Lower lobe of right lung (tissue), 2 donors: ENCODE measurements around the gene MRPS22. TPM values are rescaled to one million over a fixed set of nuclear protein-coding genes. Genes with fewer than 3 reads are reported as not detected.

Experiments used
- ATAC-seq, 2 donors: fragments of 200-7000 bp; cut with Tn5 transposase; one replicate each; pipeline ENCODE4 v1.9.1; 2020 to 2022; ENCODE audit warnings: mild to moderate bottlenecking in 2 of 2, moderate library complexity in 2 of 2
- DNase-seq: peaks from one replicate; pipeline ENCODE4 v3.0.0-alpha.2; 2020
- H3K27ac ChIP-seq: fragments of 200-600 bp; one replicate; pipeline ENCODE4 v1.8.0; 2022
- H3K27me3 ChIP-seq: fragments of 200-600 bp; one replicate; pipeline ENCODE4 v1.8.0; 2022; ENCODE audit warnings: low read depth
- H3K36me3 ChIP-seq: fragments of 200-600 bp; one replicate; pipeline ENCODE4 v1.8.0; 2022; ENCODE audit warnings: mild to moderate bottlenecking
- H3K4me1 ChIP-seq: fragments of 200-600 bp; one replicate; pipeline ENCODE4 v1.8.0; 2022
- H3K4me3 ChIP-seq: fragments of 200-600 bp; one replicate; pipeline ENCODE4 v1.8.0; 2022; ENCODE audit warnings: mild to moderate bottlenecking
- H3K9me3 ChIP-seq: fragments of 200-600 bp; one replicate; pipeline ENCODE4 v1.8.0; 2022
- CTCF ChIP-seq: fragments of 200-600 bp; IDR thresholded peaks from one replicate; pipeline ENCODE4 v1.8.0; 2022; ENCODE audit warnings: antibody characterized with exemption, mild to moderate bottlenecking
- intact Hi-C: fragments of 100-400 bp; cut with DNase I; formaldehyde crosslinking; loops from one replicate; pipeline ENCODE4 v1.11.0; 2022
- total RNA-seq: library from RNA; stranded (reverse); fragmentation: NEBNext Ultra II Directional; extraction: Animal tissue kit (Norgen Biotek cat#: 25700); gene quantifications from one replicate; pipeline ENCODE4 v1.2.1, GENCODE V29; 2021
- donor health status: DM: no; HTN: yes; CAD: no; lungs with severe emphysema.

The MRPS22 gene
- total RNA-seq, 1 donor from 2014 or later = 35.6 TPM

GRCh38 chr3:139311557-139311956 is 32.3 kb upstream of the MRPS22 start:
- no peaks in the 10 kb centered on the region for H3K4me1 ChIP-seq
- DNase-seq (no peak), ATAC-seq (no peak)
- H3K27me3 ChIP-seq = no peaks in the 10 kb centered on the region
- no peaks in the 10 kb centered on the region for H3K36me3 ChIP-seq
- intact Hi-C loops = no loop called here
- TF ChIP-seq CTCF = no peak
- H3K27ac ChIP-seq = no peak overlapping the region
- no peaks in the 10 kb centered on the region for H3K9me3 ChIP-seq
- no peak overlapping the region for H3K4me3 ChIP-seq

- H3K36me3 ChIP-seq = no peaks in the 10 kb centered on the region
- TF ChIP-seq CTCF = no peak
- no peak for DNase-seq
- H3K4me1 ChIP-seq = no peaks in the 10 kb centered on the region
- intact Hi-C loops = no loop called here
- H3K9me3 ChIP-seq = no peaks in the 10 kb centered on the region
- no peaks in the 10 kb centered on the region for H3K27me3 ChIP-seq
- no peak overlapping the region for H3K27ac ChIP-seq
- no peak overlapping the region for H3K4me3 ChIP-seq
- ATAC-seq = no peak
These were observed 31.4 kb upstream of the MRPS22 start for GRCh38 chr3:139312416-139312815.

- Histone ChIP-seq H3K27me3 (no peaks in the 10 kb centered on the region), H3K4me1 (no peaks in the 10 kb centered on the region), H3K27ac (no peak overlapping the region), H3K4me3 (no peak overlapping the region), H3K36me3 (no peaks in the 10 kb centered on the region), H3K9me3 (no peaks in the 10 kb centered on the region)
- DNase-seq = no peak
- intact Hi-C loops = no loop called here
- TF ChIP-seq CTCF = no peak
- ATAC-seq = peak in 1 of 2 donors; percentile 31
These were observed 30.9 kb upstream of the MRPS22 start for GRCh38 chr3:139312959-139313358.

GRCh38 chr3:139313921-139314320 is 29.9 kb upstream of the MRPS22 start:
- intact Hi-C loops = no loop called here
- Histone ChIP-seq H3K36me3 (no peaks in the 10 kb centered on the region), H3K27ac (no peak overlapping the region), H3K4me1 (no peaks in the 10 kb centered on the region), H3K4me3 (no peak overlapping the region), H3K27me3 (no peaks in the 10 kb centered on the region), H3K9me3 (no peaks in the 10 kb centered on the region)
- ATAC-seq (no peak), DNase-seq (no peak)
- no peak for TF ChIP-seq CTCF

GRCh38 chr3:139317215-139317614 is 26.6 kb upstream of the MRPS22 start:
- TF ChIP-seq CTCF = no peak
- Histone ChIP-seq H3K36me3 (no peaks in the 10 kb centered on the region), H3K4me1 (no peaks in the 10 kb centered on the region), H3K27me3 (no peaks in the 10 kb centered on the region), H3K4me3 (no peak overlapping the region), H3K9me3 (no peaks in the 10 kb centered on the region), H3K27ac (no peak overlapping the region)
- ATAC-seq (no peak), DNase-seq (no peak)
- intact Hi-C loops = no loop called here
